Measurements from ENCODE around the gene ZNF827. TPM values are rescaled to one million over a fixed set of nuclear protein-coding genes. Genes with fewer than 3 reads are reported as not detected.

Gene ZNF827
- total and polyA plus RNA-seq, 2 of the 8 experiments (the other 6 are each of a cell fraction or from before 2014, with no cell fraction given): 25.3 to 26.2 TPM

DNA sequence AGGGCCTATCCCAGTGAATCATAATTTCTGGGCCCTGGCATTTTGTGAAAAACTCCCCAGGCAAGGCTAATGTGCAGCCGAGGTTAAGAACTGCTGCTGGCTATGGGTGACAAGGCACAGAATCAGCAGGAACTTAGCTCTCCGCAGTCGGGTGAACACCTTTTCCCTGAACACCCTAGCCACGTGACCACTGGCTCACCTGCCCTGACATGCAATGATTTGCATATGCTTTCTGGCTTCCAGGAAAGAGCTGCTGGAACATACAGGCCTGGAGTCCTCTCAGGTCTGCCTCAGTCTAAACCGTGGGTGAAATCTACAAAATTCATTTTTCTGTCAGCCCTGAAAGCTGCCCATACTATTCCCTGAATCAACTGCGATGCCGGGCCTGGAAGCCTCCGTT is 56.6 kb downstream of the ZNF827 start:
- FAIRE-seq: no peak

More for the DNA sequence above, 56.6 kb downstream of the ZNF827 start:
- no peak overlapping the region for H3K4me2 ChIP-seq (ENCODE audit: insufficient read depth in 1 of 2, low read depth in 2 of 2, low read length in 2 of 2)
- H4K20me1 ChIP-seq (replicated peaks in 1 of 2; ENCODE audit: control insufficient read depth in 1 of 2, insufficient read depth in 2 of 2, low read length in 2 of 2): no peaks in the 10 kb centered on the region
- POLR2A ChIA-PET (ENCODE audit: partially characterized antibody): interaction anchor here (1.6 kb wide), 2 partner anchors 9 to 15 kb away, joined by 4 to 5 read pairs; no protein-coding TSS in a partner anchor
- H3K27ac ChIP-seq (ENCODE audit: low read depth, low read length): no peak overlapping the region
- no peaks in the 10 kb centered on the region; the same call in 1 of the 2 replicates for H3K23me2 ChIP-seq (ENCODE audit: low read depth, low read length)
- no peak overlapping the region for H3K23ac ChIP-seq (ENCODE audit: insufficient read length)
- no peaks in the 10 kb centered on the region for H3K9me3 ChIP-seq (ENCODE audit: insufficient read depth in 2 of 2, low read depth in 1 of 2, low read length in 1 of 2)
- H2AK5ac ChIP-seq (ENCODE audit: low read depth, low read length): no peak overlapping the region
- CTCF ChIA-PET (ENCODE audit: partially characterized antibody): interaction anchor here (0.9 to 2.4 kb wide), 5 partner anchors 10 to 29 kb away, joined by 3 to 9 read pairs (median 5); no protein-coding TSS in a partner anchor
- H3K14ac ChIP-seq (ENCODE audit: insufficient read length): no peak overlapping the region
- no peak overlapping the region for H3K4me3 ChIP-seq (ENCODE audit: extremely low read depth in 1 of 4, insufficient read depth in 2 of 4, low read depth in 3 of 4, low read length in 4 of 4)
- no peak overlapping the region for H2BK5ac ChIP-seq (ENCODE audit: low read depth, low read length)
- no peak overlapping the region for H2AFZ ChIP-seq (ENCODE audit: low read length)
- no peak overlapping the region for H2BK120ac ChIP-seq (replicated peaks; ENCODE audit: low read depth, low read length)
- TF ChIP-seq POU5F1 (IDR thresholded peaks at IDR 0.05; ENCODE audit: low read depth, low read length) (no peak), CREB1 (IDR thresholded peaks at IDR 0.05) (no peak)
- TF ChIP-seq, protein P1, sequence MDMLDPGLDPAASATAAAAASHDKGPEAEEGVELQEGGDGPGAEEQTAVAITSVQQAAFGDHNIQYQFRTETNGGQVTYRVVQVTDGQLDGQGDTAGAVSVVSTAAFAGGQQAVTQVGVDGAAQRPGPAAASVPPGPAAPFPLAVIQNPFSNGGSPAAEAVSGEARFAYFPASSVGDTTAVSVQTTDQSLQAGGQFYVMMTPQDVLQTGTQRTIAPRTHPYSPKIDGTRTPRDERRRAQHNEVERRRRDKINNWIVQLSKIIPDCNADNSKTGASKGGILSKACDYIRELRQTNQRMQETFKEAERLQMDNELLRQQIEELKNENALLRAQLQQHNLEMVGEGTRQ (IDR thresholded peaks at IDR 0.05; ENCODE audit: low read length): peak; percentile 62
- H3K18ac ChIP-seq (ENCODE audit: extremely low read depth, low read length): no peak overlapping the region; the same call in 1 of the 2 replicates
- peaks cover 0 to 7% (median 7%) of the 10 kb centered on the region in 4 experiments; a peak in 5 of 8 replicates for H3K36me3 ChIP-seq (ENCODE audit: control insufficient read depth in 2 of 4, insufficient read depth in 4 of 4, low read length in 3 of 4)
- no peak overlapping the region; the same call in 1 of the 2 replicates for H2BK20ac ChIP-seq (ENCODE audit: low read length)
- no peak overlapping the region for H4K8ac ChIP-seq (ENCODE audit: extremely low read depth, insufficient read depth, low read length)
- peaks cover 2% of the 10 kb centered on the region; the same call in 1 of the 2 replicates for H3K79me1 ChIP-seq (ENCODE audit: low read depth, low read length)
- H4K5ac ChIP-seq (ENCODE audit: insufficient read length, low read depth, low read length): no peak overlapping the region
- H2BK15ac ChIP-seq (ENCODE audit: low read length): no peak overlapping the region
- no peak overlapping the region for H2BK12ac ChIP-seq (ENCODE audit: low read depth, low read length)
- H3K56ac ChIP-seq (replicated peaks; ENCODE audit: insufficient read length, low read depth, low read length): no peak overlapping the region
- no peak overlapping the region for H3K4ac ChIP-seq (replicated peaks; ENCODE audit: insufficient read length, low read depth, low read length)
- H4K91ac ChIP-seq (replicated peaks; ENCODE audit: insufficient read length, low read length): no peak overlapping the region
- peaks cover 7 to 28% (median 19%) of the 10 kb centered on the region in 4 experiments for H3K4me1 ChIP-seq (replicated peaks in 1 of 4; ENCODE audit: control insufficient read depth in 3 of 4, insufficient read depth in 4 of 4, low read length in 3 of 4)
- 87% methylated on average over 8 of the region's 8 CpGs; no CpG with 5 or more reads in 1 of the 2 experiments for whole genome bisulfite sequencing, 2 experiments (ENCODE audit: extremely low coverage in 1 of 2, insufficient coverage in 1 of 2, insufficient read length in 1 of 2, insufficient replicate concordance in 2 of 2, low coverage in 1 of 2, low lambda C conversion rate in 2 of 2, missing lambda C conversion rate in 1 of 2)
- no peak overlapping the region for H3K9ac ChIP-seq (replicated peaks in 1 of 4; ENCODE audit: extremely low read depth in 1 of 4, low read depth in 3 of 4, low read length in 3 of 4)
- no peak for DNase-seq (ENCODE audit: low read depth in 1 of 2, low spot score in 2 of 2)
- H3K79me2 ChIP-seq (ENCODE audit: control insufficient read depth in 1 of 2, insufficient read depth in 2 of 2, low read length in 2 of 2): peaks cover 0 to 59% of the 10 kb centered on the region in 2 experiments; a peak in 2 of 4 replicates
- H3K27me3 ChIP-seq (replicated peaks in 1 of 4; ENCODE audit: control insufficient read depth in 3 of 4, extremely low read depth in 1 of 4, insufficient read depth in 3 of 4, low read length in 3 of 4): no peaks in the 10 kb centered on the region

Measured in H1 (cell line).